NCI-H146 treated with DMSO at 0.1 percent for 48 hours (cell line): ENCODE results near the gene GLOD4.
"Not testable (repeated sequence)": the region's sequence is repeated elsewhere in the genome, so short reads cannot be mapped to it uniquely, and the experiment has no call there.

ENCODE experiments used
- DNase-seq: peaks from one replicate; lab custom pipeline; 2025; ENCODE audit not compliant: unreplicated experiment; lab: John Stamatoyannopoulos, UW

GLOD4 gene

GRCh38 chr17:781805-782731 is at the start of gene GLOD4, which contains the start of gene MRM3:
Gene GLOD4 (minus strand): TSS chr17:782280. CDS start chr17:782255, 25 bp downstream.
Gene MRM3 (plus strand): TSS chr17:782353. CDS start chr17:782379, 26 bp downstream.
- peak; percentile 54 for DNase-seq

- DNase-seq, result no peak
Observed at GRCh38 chr17:830950-831349, 48.9 kb upstream of the GLOD4 start.

GRCh38 chr17:830381-830780 is 48.3 kb upstream of the GLOD4 start:
- no peak for DNase-seq

GRCh38 chr17:829614-830013 is 47.5 kb upstream of the GLOD4 start:
- DNase-seq, result not testable (repeated sequence)

- no peak for DNase-seq
Observed at GRCh38 chr17:828761-829160, 46.7 kb upstream of the GLOD4 start.

GRCh38 chr17:826778-827177 is 44.7 kb upstream of the GLOD4 start:
- DNase-seq, result no peak

GRCh38 chr17:825216-825615 is 43.1 kb upstream of the GLOD4 start:
- no peak for DNase-seq

GRCh38 chr17:824378-824777 is 42.3 kb upstream of the GLOD4 start:
- no peak for DNase-seq

- no peak for DNase-seq
Observed at GRCh38 chr17:823501-823902, 41.4 kb upstream of the GLOD4 start.

GRCh38 chr17:819251-819650 is 37.2 kb upstream of the GLOD4 start:
- DNase-seq, result no peak

GRCh38 chr17:814371-814770 is 32.3 kb upstream of the GLOD4 start:
- DNase-seq, result no peak

- DNase-seq, result no peak
Observed at GRCh38 chr17:812638-813204, 30.6 kb upstream of the GLOD4 start.

GRCh38 chr17:811051-811784 is 29.1 kb upstream of the GLOD4 start:
- DNase-seq, result no peak

GRCh38 chr17:807523-808294 is 25.6 kb upstream of the GLOD4 start:
- no peak for DNase-seq

- DNase-seq, result no peak
Observed at GRCh38 chr17:806781-807522, 24.9 kb upstream of the GLOD4 start.

- DNase-seq, result no peak
Observed at GRCh38 chr17:806346-806745, 24.3 kb upstream of the GLOD4 start.

GRCh38 chr17:805886-806285 is 23.8 kb upstream of the GLOD4 start:
- not testable (repeated sequence) for DNase-seq

GRCh38 chr17:804541-805435 is 22.7 kb upstream of the GLOD4 start:
- peak; percentile 58 for DNase-seq
